Activated CD4-positive, alpha-beta T cell treated with anti-CD3 and anti-CD28 coated beads, Interleukin-2, amount 10 ng/mL, durations not matched to agents 7 days and 5 days (primary cell): ENCODE data around the gene PRMT2. TPM values are rescaled to one million over a fixed set of nuclear protein-coding genes. Genes with fewer than 3 reads are reported as not detected.
A peak's percentile ranks its signal among the peaks of the same experiment; 100 is the strongest.

Experiments used
- CTCF ChIA-PET: fragments of 350-600 bp; sonication (Branson Sonifier 250); formaldehyde crosslinking; loops from one replicate; lab custom pipeline; 2021; ENCODE audit warnings: antibody characterized with exemption; lab: Charles Lee
- POLR2A ChIA-PET: fragments of 350-600 bp; sonication (Branson Sonifier 250); formaldehyde crosslinking; loops from one replicate; lab custom pipeline; 2021; ENCODE audit warnings: antibody characterized with exemption; lab: Charles Lee
- DNase-seq: peaks from one replicate; pipeline ENCODE4 v3.0.0-alpha.2; 2020
- H3K27ac Mint-ChIP-seq: one replicate; pipeline ENCODE4 v1.8.0; 2021; ENCODE audit warnings: mild to moderate bottlenecking, moderate library complexity, mixed read lengths
- H3K27me3 Mint-ChIP-seq: one replicate; pipeline ENCODE4 v1.8.0; 2021; ENCODE audit warnings: mixed read lengths
- H3K36me3 Mint-ChIP-seq: one replicate; pipeline ENCODE4 v1.8.0; 2021; ENCODE audit warnings: low read depth, mixed read lengths
- H3K4me1 Mint-ChIP-seq: one replicate; pipeline ENCODE4 v1.8.0; 2021; ENCODE audit warnings: mixed read lengths
- H3K4me3 Mint-ChIP-seq: one replicate; pipeline ENCODE4 v1.8.0; 2021; ENCODE audit warnings: mild to moderate bottlenecking, moderate library complexity, mixed read lengths
- H3K9me3 Mint-ChIP-seq: one replicate; pipeline ENCODE4 v1.8.0; 2021; ENCODE audit warnings: mixed read lengths
- total RNA-seq, 2 experiments: library from RNA; stranded (reverse); gene quantifications; one replicate each; pipeline ENCODE4 v1.2.3, GENCODE V29; 2021

The PRMT2 gene
- 100 to 1,000 TPM; 116 to 137 TPM for total RNA-seq

DNA sequence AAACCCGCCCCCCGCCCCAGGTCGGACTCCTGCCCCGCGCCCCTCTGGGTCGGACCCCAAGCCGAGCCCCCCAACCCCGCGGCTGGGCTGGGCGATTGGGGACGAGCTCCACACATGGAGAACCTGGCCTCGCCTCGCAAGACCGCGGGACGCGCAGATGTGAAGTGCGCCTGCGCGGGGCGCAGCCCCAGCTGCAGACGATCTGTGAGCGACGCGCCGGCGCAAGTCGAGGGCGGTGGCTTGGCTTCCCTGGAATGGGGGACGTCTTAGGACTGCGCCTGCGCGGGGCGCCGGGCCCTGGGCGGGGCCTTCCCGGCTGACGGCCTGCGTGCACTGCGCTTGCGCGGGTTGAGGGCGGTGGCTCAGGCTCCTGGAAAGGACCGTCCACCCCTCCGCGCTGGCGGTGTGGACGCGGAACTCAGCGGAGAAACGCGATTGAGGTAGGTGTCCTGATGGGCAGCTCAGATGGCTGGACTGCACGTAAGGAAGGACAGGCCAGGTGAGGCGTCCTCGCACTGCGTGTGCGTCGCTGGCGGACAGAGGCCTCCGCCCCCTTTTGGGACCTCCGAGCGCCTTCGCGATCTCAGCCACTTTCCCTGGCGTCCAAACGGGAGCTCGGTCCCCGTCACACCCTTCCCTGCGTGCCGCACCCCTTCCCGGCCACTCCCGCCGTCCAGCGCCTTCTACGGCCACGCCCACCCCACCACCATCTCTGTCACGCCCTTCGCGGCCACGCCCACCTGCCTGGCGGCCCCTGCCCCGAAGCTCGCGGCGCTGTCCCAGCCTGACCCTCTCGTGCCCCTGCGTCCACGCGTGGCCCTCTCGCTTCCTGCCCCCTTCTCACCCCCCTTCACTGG lies at the start of gene PRMT2:
PRMT2 (plus strand) TSS at position 351 of the 857 bp plus-strand sequence. CDS start 1,278 bp downstream, outside the sequence.
- peak within 1 kb of the TSS; percentile 89 for H3K4me3 Mint-ChIP-seq
- ChIA-PET CTCF (interaction anchor here (0.6 to 1.2 kb wide), 4 partner anchors 18 to 163 kb away, joined by 3 read pairs; no protein-coding TSS in a partner anchor), POLR2A (no interaction called here)
- H3K27me3 Mint-ChIP-seq, result peaks cover 7% of the 10 kb centered on the region
- H3K9me3 Mint-ChIP-seq, result no peaks in the 10 kb centered on the region
- H3K27ac Mint-ChIP-seq, result peak within 1 kb of the TSS; percentile 94
- peak; percentile 97 for DNase-seq
- H3K4me1 Mint-ChIP-seq, result peaks cover 73% of the 10 kb centered on the region
- H3K36me3 Mint-ChIP-seq, result peaks cover 42% of the 10 kb centered on the region

- no peak overlapping the region for H3K27ac Mint-ChIP-seq
- peaks cover 38% of the 10 kb centered on the region for H3K9me3 Mint-ChIP-seq
- no peak for DNase-seq
- CTCF ChIA-PET, result interaction anchor here (0.7 kb wide), 1 partner anchor 8 kb away, joined by 3 read pairs; no protein-coding TSS in a partner anchor
- H3K4me1 Mint-ChIP-seq, result peaks cover 12% of the 10 kb centered on the region
- POLR2A ChIA-PET, result no interaction called here
- H3K4me3 Mint-ChIP-seq, result no peak overlapping the region
- H3K27me3 Mint-ChIP-seq, result peaks cover 14% of the 10 kb centered on the region
- H3K36me3 Mint-ChIP-seq, result peaks cover 12% of the 10 kb centered on the region
Measured at GRCh38 chr21:46594276-46594675, 41.2 kb upstream of the PRMT2 start.

DNA sequence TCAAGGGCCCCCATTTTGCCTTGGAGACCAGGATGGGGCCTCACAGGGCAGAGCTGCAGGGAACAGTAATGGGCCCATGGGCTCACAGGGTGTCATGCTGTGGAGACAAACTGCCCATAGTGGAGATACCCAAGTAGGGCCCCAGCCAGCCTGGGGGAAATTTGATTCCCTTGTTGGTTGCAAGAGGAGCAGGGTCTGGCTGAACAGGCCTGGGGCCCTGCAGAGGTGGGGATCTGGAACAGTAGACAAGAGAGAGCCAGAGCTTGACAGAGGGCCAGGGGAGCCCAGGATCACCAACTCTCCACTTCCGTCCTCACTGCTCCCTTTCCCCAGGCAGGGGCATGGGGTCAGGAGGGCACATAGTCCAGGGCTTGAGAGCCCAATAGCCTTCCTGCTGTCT lies 39.3 kb upstream of the PRMT2 start:
- Mint-ChIP-seq H3K36me3 (peaks cover 4% of the 10 kb centered on the region), H3K4me1 (peaks cover 14% of the 10 kb centered on the region), H3K27ac (no peak overlapping the region), H3K4me3 (no peak overlapping the region), H3K27me3 (peaks cover 4% of the 10 kb centered on the region), H3K9me3 (peaks cover 24% of the 10 kb centered on the region)
- ChIA-PET CTCF (no interaction called here), POLR2A (no interaction called here)
- DNase-seq, result no peak

- H3K27ac Mint-ChIP-seq, result no peak overlapping the region
- no peak overlapping the region for H3K4me3 Mint-ChIP-seq
Measured at GRCh38 chr21:46597031-46597430, 38.4 kb upstream of the PRMT2 start.

DNA sequence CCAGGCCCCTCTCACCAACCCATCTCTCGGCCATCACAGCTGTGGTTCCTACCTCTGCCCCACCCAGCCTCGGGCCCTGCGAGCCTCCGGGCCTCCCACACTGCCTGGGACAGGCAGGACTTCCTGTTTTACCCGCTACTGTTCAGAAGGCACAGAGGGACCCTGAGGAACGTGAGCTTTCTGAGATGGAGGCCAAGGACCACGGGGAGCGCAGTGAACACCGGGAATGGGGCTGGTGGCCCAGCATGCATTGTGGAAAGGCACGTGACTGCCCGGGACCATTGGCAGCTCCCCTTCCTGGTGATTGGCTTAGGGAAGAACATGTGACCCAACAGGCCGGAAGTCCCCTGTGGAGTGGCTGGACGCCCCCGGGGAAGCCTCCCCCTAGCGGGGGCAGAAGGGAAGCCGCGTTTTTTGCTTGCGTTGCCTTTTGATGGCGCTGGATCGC lies 37.6 kb upstream of the PRMT2 start:
- peaks cover 14% of the 10 kb centered on the region for H3K9me3 Mint-ChIP-seq
- H3K27ac Mint-ChIP-seq, result no peak overlapping the region
- CTCF ChIA-PET, result interaction anchor here (0.6 kb wide), 1 partner anchor 39 kb away, joined by 3 read pairs; no protein-coding TSS in a partner anchor
- POLR2A ChIA-PET, result no interaction called here
- no peaks in the 10 kb centered on the region for H3K27me3 Mint-ChIP-seq
- no peak for DNase-seq
- H3K36me3 Mint-ChIP-seq, result peaks cover 2% of the 10 kb centered on the region
- H3K4me1 Mint-ChIP-seq, result peaks cover 14% of the 10 kb centered on the region
- H3K4me3 Mint-ChIP-seq, result no peak overlapping the region

More at GRCh38 chr21:46597031-46597430, 38.4 kb upstream of the PRMT2 start:
- Mint-ChIP-seq H3K27me3 (no peaks in the 10 kb centered on the region), H3K4me1 (peaks cover 14% of the 10 kb centered on the region), H3K36me3 (peaks cover 2% of the 10 kb centered on the region), H3K9me3 (peaks cover 18% of the 10 kb centered on the region)
- DNase-seq, result no peak
- ChIA-PET CTCF (no interaction called here), POLR2A (no interaction called here)

GRCh38 chr21:46598581-46599572 lies 36.6 kb upstream of the PRMT2 start:
- Mint-ChIP-seq H3K27me3 (no peaks in the 10 kb centered on the region), H3K9me3 (peaks cover 6% of the 10 kb centered on the region), H3K27ac (peak overlapping the region; percentile 32), H3K4me1 (peaks cover 14% of the 10 kb centered on the region), H3K4me3 (no peak overlapping the region), H3K36me3 (no peaks in the 10 kb centered on the region)
- DNase-seq, result no peak
- POLR2A ChIA-PET, result no interaction called here
- CTCF ChIA-PET, result interaction anchor here (0.6 kb wide), 1 partner anchor 13 kb away, joined by 3 read pairs; no protein-coding TSS in a partner anchor

GRCh38 chr21:46600305-46600704 lies 35.2 kb upstream of the PRMT2 start:
- no peak overlapping the region for H3K27ac Mint-ChIP-seq
- CTCF ChIA-PET, result no interaction called here
- no peak for DNase-seq
- H3K27me3 Mint-ChIP-seq, result no peaks in the 10 kb centered on the region
- H3K9me3 Mint-ChIP-seq, result no peaks in the 10 kb centered on the region
- POLR2A ChIA-PET, result no interaction called here
- H3K4me3 Mint-ChIP-seq, result no peak overlapping the region
- H3K4me1 Mint-ChIP-seq, result peaks cover 22% of the 10 kb centered on the region
- no peaks in the 10 kb centered on the region for H3K36me3 Mint-ChIP-seq

DNA sequence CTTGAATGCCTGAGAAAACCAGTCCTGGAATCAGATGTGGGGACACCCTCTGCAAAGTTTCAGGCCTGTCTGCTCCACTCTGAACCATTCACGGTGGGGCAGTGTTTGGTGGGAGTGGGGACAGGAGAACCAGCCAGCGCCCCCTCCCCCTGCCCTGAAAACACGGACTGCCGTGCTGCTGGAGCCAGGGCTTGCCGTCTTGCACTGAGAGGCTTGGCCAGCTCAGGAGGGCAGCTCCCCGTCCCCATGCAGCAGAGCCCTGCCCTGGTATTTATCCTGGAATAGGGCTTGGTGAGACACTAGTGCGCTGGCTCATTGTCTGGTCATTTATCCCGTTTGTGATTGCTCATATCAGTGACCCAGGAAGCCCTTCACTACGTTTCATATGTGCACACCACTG lies 34.5 kb upstream of the PRMT2 start:
- H3K4me3 Mint-ChIP-seq, result no peak overlapping the region
- no peaks in the 10 kb centered on the region for H3K9me3 Mint-ChIP-seq
- ChIA-PET POLR2A (no interaction called here), CTCF (no interaction called here)
- no peaks in the 10 kb centered on the region for H3K36me3 Mint-ChIP-seq
- H3K27ac Mint-ChIP-seq, result no peak overlapping the region
- peaks cover 29% of the 10 kb centered on the region for H3K4me1 Mint-ChIP-seq
- DNase-seq, result no peak
- H3K27me3 Mint-ChIP-seq, result no peaks in the 10 kb centered on the region

DNA sequence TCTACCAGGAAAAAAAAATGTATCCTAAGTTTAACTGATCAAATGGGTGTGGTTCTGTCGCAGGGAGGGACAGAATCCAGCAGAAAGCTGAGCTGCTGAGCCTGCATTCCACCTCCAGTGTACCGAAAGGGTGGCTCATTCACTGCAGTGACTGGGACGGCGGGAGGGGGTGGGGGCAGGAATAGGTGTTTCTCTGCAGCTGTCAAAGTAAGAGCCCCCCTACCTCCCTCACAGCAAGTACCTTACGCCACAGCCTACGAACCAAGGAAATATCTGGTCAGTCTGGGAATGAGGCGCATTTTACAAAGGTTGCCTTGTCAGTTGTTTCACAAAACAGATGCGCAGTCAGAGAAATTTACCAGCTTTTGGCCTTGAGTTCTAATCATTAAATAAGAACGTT lies 32.2 kb upstream of the PRMT2 start:
- H3K27me3 Mint-ChIP-seq, result no peaks in the 10 kb centered on the region
- ChIA-PET POLR2A (no interaction called here), CTCF (no interaction called here)
- no peak for DNase-seq
- no peaks in the 10 kb centered on the region for H3K36me3 Mint-ChIP-seq
- no peak overlapping the region for H3K4me3 Mint-ChIP-seq
- H3K27ac Mint-ChIP-seq, result no peak overlapping the region
- no peaks in the 10 kb centered on the region for H3K9me3 Mint-ChIP-seq
- peaks cover 46% of the 10 kb centered on the region for H3K4me1 Mint-ChIP-seq

- no peaks in the 10 kb centered on the region for H3K27me3 Mint-ChIP-seq
- no peak overlapping the region for H3K27ac Mint-ChIP-seq
- DNase-seq, result no peak
- H3K36me3 Mint-ChIP-seq, result no peaks in the 10 kb centered on the region
- H3K9me3 Mint-ChIP-seq, result no peaks in the 10 kb centered on the region
- peaks cover 38% of the 10 kb centered on the region for H3K4me1 Mint-ChIP-seq
- H3K4me3 Mint-ChIP-seq, result no peak overlapping the region
- POLR2A ChIA-PET, result no interaction called here
- CTCF ChIA-PET, result no interaction called here
Measured at GRCh38 chr21:46604329-46604974, 31.0 kb upstream of the PRMT2 start.

GRCh38 chr21:46604975-46605766 lies 30.3 kb upstream of the PRMT2 start, which contains the start of gene S100B:
Gene S100B (minus strand): TSS chr21:46605082. CDS start chr21:46602415, 2,667 bp downstream.
- ChIA-PET POLR2A (no interaction called here), CTCF (no interaction called here)
- Mint-ChIP-seq H3K27ac (peak within 1 kb of the TSS; percentile 86), H3K4me3 (peak within 1 kb of the TSS; percentile 41), H3K4me1 (peaks cover 32% of the 10 kb centered on the region), H3K27me3 (no peaks in the 10 kb centered on the region), H3K9me3 (no peaks in the 10 kb centered on the region), H3K36me3 (no peaks in the 10 kb centered on the region)
- peak; percentile 24 for DNase-seq
